NT2/D1 (cell line): Measurements from ENCODE around the gene MAML2.

ENCODE experiments used
- YY1 ChIP-seq: IDR thresholded peaks from 2 replicates; pipeline ENCODE4 v1.6.1; 2011; ENCODE audit not compliant: insufficient read length, insufficient read depth
- ZNF274 ChIP-seq: IDR thresholded peaks from 2 replicates; pipeline ENCODE4 v1.6.1; 2011; ENCODE audit warnings: mild to moderate bottlenecking, low read depth, low read length

DNA sequence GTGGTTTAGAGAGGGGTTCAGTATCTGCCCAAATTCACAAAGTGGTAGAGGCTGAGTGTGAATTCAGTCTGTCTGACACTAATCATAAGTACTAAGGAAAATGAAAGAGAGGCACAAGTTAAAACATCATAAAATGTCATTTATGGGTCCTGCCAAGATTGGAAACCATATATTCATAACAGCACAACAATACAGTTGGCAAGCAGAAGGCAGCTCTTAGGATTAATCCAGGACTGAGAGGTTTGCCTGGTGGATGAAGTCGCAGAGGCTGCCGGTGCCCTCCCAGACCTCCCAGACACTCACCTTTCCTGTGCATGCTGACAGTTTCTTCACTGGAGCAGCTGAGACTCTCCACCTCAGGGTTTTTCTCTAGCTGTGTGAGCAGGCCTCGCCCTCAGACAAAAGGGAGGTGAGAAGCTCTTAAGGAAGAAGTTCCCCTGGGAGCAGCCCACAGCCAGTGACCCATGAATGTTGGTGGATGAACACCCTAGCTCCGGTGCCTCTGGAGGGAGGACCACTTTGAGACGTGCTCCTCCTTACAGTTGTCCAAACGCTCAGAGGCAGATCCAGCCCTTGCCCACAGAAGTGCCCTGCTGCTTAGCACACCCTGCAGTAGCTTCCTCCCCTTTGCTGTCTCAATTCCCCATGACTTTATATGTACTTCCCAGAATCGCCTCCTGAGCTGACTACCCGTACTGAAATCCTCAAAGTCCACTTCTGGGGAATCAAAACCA, 43.7 kb downstream of the MAML2 start:
- no peak for TF ChIP-seq ZNF274
- TF ChIP-seq YY1, result no peak
